ENCODE measurements around the gene PRPF6. TPM values are rescaled to one million over a fixed set of nuclear protein-coding genes. Genes with fewer than 3 reads are reported as not detected.
A peak's percentile ranks its signal among the peaks of the same experiment; 100 is the strongest.
"Not testable (repeated sequence)": the region's sequence is repeated elsewhere in the genome, so short reads cannot be mapped to it uniquely, and the experiment has no call there.

Gene PRPF6
- polyA plus RNA-seq, 1 donor from 2014 or later, result 91.9 TPM

GRCh38 chr20:63968928-63969760, 11.8 kb upstream of the PRPF6 start:
- H3K9me3 ChIP-seq (ENCODE audit: low read length), result no peaks in the 10 kb centered on the region
- peak overlapping the region; percentile 84 for H3K4me3 ChIP-seq (ENCODE audit: low read length)
- no peaks in the 10 kb centered on the region for H3K36me3 ChIP-seq (ENCODE audit: insufficient read depth, low read length)
- peak overlapping the region; percentile 44 for H3K27ac ChIP-seq (ENCODE audit: low read length)
- H3K9ac ChIP-seq (ENCODE audit: low read length), result peak overlapping the region; percentile 90
- H3K9me2 ChIP-seq (ENCODE audit: insufficient read depth, low read length), result no peaks in the 10 kb centered on the region
- H3K27me3 ChIP-seq (ENCODE audit: insufficient read depth, low read depth, low read length), result no peaks in the 10 kb centered on the region
- H3F3A ChIP-seq (ENCODE audit: insufficient read depth, low read length, poor library complexity, severe bottlenecking), result no peaks in the 10 kb centered on the region
- TF ChIP-seq MXI1 (conservative IDR thresholded peaks at IDR 0.05; ENCODE audit: poor library complexity, severe bottlenecking) (peak; percentile 42), SMC3 (conservative IDR thresholded peaks at IDR 0.05; ENCODE audit: poor library complexity) (peak; percentile 18), POLR2AphosphoS5 (IDR thresholded peaks at IDR 0.05) (no peak)
- H3K79me2 ChIP-seq (replicated peaks; ENCODE audit: insufficient read depth, low read length), result peaks cover 8% of the 10 kb centered on the region
- H4K20me1 ChIP-seq (ENCODE audit: insufficient read depth), result no peaks in the 10 kb centered on the region
- peak overlapping the region; percentile 88 for H3K4me2 ChIP-seq (ENCODE audit: low read length)
- no peak overlapping the region for H2AFZ ChIP-seq (ENCODE audit: low read depth, low read length)

- Histone ChIP-seq H3K9ac (ENCODE audit: low read length) (peak within 1 kb of the TSS; percentile 90), H3K4me2 (ENCODE audit: low read length) (peak within 1 kb of the TSS; percentile 88), H2AFZ (ENCODE audit: low read depth, low read length) (peak within 1 kb of the TSS; percentile 1), H3K36me3 (ENCODE audit: insufficient read depth, low read length) (no peaks in the 10 kb centered on the region), H3K9me3 (ENCODE audit: low read length) (no peaks in the 10 kb centered on the region), H4K20me1 (ENCODE audit: insufficient read depth) (no peaks in the 10 kb centered on the region), H3K9me2 (ENCODE audit: insufficient read depth, low read length) (no peaks in the 10 kb centered on the region), H3K27me3 (ENCODE audit: insufficient read depth, low read depth, low read length) (no peaks in the 10 kb centered on the region), H3K79me2 (replicated peaks; ENCODE audit: insufficient read depth, low read length) (peaks cover 8% of the 10 kb centered on the region), H3K4me3 (ENCODE audit: low read length) (peak within 1 kb of the TSS; percentile 84), H3K27ac (ENCODE audit: low read length) (peak within 1 kb of the TSS; percentile 44), H3F3A (ENCODE audit: insufficient read depth, low read length, poor library complexity, severe bottlenecking) (no peaks in the 10 kb centered on the region)
- TF ChIP-seq TAF1 (IDR thresholded peaks at IDR 0.05; ENCODE audit: low read depth) (no peak), POLR2AphosphoS5 (IDR thresholded peaks at IDR 0.05) (peak; percentile 56)
Observed at GRCh38 chr20:63969838-63970713, 10.9 kb upstream of the PRPF6 start, which contains the start of gene ZNF512B. TSS of gene ZNF512B (minus strand) at chr20:63969930. CDS start at chr20:63967950, 1,980 bp downstream.

GRCh38 chr20:63970714-63971431, 10.1 kb upstream of the PRPF6 start:
- no peak for TF ChIP-seq MXI1 (conservative IDR thresholded peaks at IDR 0.05; ENCODE audit: poor library complexity, severe bottlenecking)
- no peak for TF ChIP-seq RAD21 (conservative IDR thresholded peaks at IDR 0.05)
- no peak for TF ChIP-seq EP300 (conservative IDR thresholded peaks at IDR 0.05; ENCODE audit: poor library complexity, severe bottlenecking)
- Histone ChIP-seq H4K20me1 (ENCODE audit: insufficient read depth) (no peaks in the 10 kb centered on the region), H3K4me2 (ENCODE audit: low read length) (no peak overlapping the region), H2AFZ (ENCODE audit: low read depth, low read length) (no peak overlapping the region), H3K9ac (ENCODE audit: low read length) (peak overlapping the region; percentile 83), H3K4me3 (ENCODE audit: low read length) (peak overlapping the region; percentile 71), H3K27ac (ENCODE audit: low read length) (no peak overlapping the region), H3F3A (ENCODE audit: insufficient read depth, low read length, poor library complexity, severe bottlenecking) (no peaks in the 10 kb centered on the region), H3K27me3 (ENCODE audit: insufficient read depth, low read depth, low read length) (no peaks in the 10 kb centered on the region), H3K36me3 (ENCODE audit: insufficient read depth, low read length) (no peaks in the 10 kb centered on the region), H3K9me3 (ENCODE audit: low read length) (no peaks in the 10 kb centered on the region), H3K9me2 (ENCODE audit: insufficient read depth, low read length) (no peaks in the 10 kb centered on the region), H3K79me2 (replicated peaks; ENCODE audit: insufficient read depth, low read length) (peaks cover 8% of the 10 kb centered on the region)

GRCh38 chr20:63971960-63972311, 9.0 kb upstream of the PRPF6 start:
- H3F3A ChIP-seq (ENCODE audit: insufficient read depth, low read length, poor library complexity, severe bottlenecking); H3K27me3 ChIP-seq (ENCODE audit: insufficient read depth, low read depth, low read length); H3K27ac ChIP-seq (ENCODE audit: low read length); H2AFZ ChIP-seq (ENCODE audit: low read depth, low read length); H3K9me3 ChIP-seq (ENCODE audit: low read length); H3K9ac ChIP-seq (ENCODE audit: low read length); H3K36me3 ChIP-seq (ENCODE audit: insufficient read depth, low read length); H4K20me1 ChIP-seq (ENCODE audit: insufficient read depth); H3K79me2 ChIP-seq (replicated peaks; ENCODE audit: insufficient read depth, low read length); H3K9me2 ChIP-seq (ENCODE audit: insufficient read depth, low read length); H3K4me2 ChIP-seq (ENCODE audit: low read length); H3K4me3 ChIP-seq (ENCODE audit: low read length): not testable (repeated sequence)
